ENCODE results near the gene LTBP2. TPM values are rescaled to one million over a fixed set of nuclear protein-coding genes. Genes with fewer than 3 reads are reported as not detected.

Gene LTBP2
- total and polyA plus RNA-seq, 2 of the 8 experiments (the other 6 are each of a cell fraction or from before 2014, with no cell fraction given), result 0.48 to 0.89 TPM

- TF ChIP-seq CHD7 (IDR thresholded peaks at IDR 0.05; ENCODE audit: insufficient replicate concordance, low read length) (no peak), ATF3 (IDR thresholded peaks at IDR 0.05; ENCODE audit: insufficient read depth, low read depth, low read length) (peak; percentile 44; the same call in 1 of the 2 replicates), ASH2L (IDR thresholded peaks at IDR 0.05; ENCODE audit: low read length) (no peak), RXRA (IDR thresholded peaks at IDR 0.05; ENCODE audit: insufficient read depth, low read depth, low read length) (no peak), SP4 (IDR thresholded peaks at IDR 0.05; ENCODE audit: low read length) (no peak), MAFK (IDR thresholded peaks at IDR 0.05; ENCODE audit: low read depth, low read length) (no peak), CTCF (IDR thresholded peaks at IDR 0.05; ENCODE audit: control extremely low read depth in 1 of 3, insufficient read depth in 1 of 3, low read depth in 1 of 3, low read length in 3 of 3) (peak; percentile 78 to 99 (median 86))
Observed at GRCh38 chr14:74612350-74613021, 449 bp upstream of the LTBP2 start (continued).

Data from H1 (cell line).